GM04504 (cell line): ENCODE results near the gene XXYLT1.
"Not testable (repeated sequence)": the region's sequence is repeated elsewhere in the genome, so short reads cannot be mapped to it uniquely, and the experiment has no call there.

Source experiments
- DNase-seq: peaks from one replicate; pipeline ENCODE4 v3.0.0-alpha.2; 2012; ENCODE audit warnings: low read depth

Gene XXYLT1

DNA sequence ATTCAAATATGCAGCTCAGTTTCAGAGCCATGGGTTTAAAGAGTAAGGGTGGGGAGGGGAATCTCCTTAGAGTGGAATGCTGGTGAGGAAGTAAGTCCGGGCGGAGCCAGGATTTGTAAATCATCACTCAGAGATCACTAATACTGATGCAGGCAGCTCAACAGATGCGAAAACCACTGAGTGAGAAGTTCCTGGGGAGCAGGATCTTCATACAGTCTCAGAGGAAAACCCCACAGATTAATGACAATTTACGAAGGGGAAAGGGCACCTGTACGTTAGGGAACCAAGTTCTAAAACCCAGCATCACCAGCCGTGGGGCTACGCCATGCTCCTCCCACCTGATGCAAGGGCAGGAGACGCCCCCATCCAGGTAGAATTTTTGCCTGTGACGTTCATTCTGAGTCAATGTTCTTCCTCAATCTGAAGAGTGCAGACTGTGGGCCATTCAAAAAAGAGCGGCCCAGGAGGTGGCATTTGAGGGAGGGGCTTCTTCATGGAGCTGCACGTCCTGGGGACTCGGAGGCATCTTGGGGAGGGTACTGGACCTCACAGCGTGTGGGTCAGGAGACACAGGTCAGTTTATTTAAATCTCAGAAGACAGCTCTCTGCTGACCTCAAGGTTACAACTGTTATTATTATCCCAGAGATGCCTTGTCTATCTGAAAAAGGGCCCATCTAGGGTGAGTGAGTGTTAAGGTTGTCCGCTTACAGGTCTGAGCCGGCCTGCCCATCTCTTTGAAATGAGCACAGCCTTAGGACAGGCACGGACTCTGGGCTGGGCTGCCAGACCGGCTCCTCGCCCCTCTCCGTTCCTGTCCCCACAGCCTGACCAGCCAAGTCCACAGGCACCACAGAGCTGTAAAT lies 228.0 kb downstream of the XXYLT1 start:
- DNase-seq = no peak

- no peak for DNase-seq
Observed at GRCh38 chr3:195041871-195042742, 228.9 kb downstream of the XXYLT1 start.

DNA sequence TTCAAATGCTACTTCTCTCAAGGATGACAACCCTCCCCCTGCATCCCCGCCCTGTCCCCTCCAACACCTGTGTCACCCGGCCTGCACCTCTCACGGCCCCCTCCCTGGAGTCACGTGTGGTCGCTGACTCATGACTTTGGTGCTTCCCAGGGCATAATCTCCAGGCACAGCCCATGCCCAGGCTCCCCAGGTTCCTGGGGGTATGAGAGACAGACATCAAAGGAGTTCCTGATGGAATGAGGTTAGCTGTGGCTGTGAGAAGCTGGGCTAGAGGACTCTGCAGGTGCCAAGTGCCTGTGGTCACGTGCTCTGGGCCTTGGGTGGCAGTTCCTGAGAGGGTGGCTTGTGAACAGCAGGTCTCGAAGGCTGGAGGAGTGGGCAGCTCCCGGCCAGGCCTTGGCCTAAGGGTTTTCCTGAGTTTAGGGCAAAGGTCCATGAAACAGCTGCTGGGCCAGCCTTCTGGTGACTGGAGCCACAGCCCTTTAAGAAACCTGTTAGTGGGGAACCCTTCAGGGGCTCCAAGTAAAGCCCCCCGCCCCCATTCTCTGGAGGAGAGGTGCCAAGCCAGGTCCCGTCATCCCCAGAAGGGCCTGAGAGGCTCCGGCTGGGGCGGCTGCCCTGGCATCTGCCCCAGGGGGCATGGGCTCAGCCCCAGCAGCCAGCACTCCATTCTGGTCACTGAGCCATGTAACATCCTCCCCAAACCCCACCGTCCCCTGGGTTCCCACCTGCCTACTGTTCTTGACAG lies 230.0 kb downstream of the XXYLT1 start:
- no peak for DNase-seq

- DNase-seq = no peak
Observed at GRCh38 chr3:195040094-195040493, 230.9 kb downstream of the XXYLT1 start.

GRCh38 chr3:195039180-195039843 lies 231.6 kb downstream of the XXYLT1 start:
- no peak for DNase-seq

GRCh38 chr3:195038161-195038560 lies 232.8 kb downstream of the XXYLT1 start:
- no peak for DNase-seq

DNA sequence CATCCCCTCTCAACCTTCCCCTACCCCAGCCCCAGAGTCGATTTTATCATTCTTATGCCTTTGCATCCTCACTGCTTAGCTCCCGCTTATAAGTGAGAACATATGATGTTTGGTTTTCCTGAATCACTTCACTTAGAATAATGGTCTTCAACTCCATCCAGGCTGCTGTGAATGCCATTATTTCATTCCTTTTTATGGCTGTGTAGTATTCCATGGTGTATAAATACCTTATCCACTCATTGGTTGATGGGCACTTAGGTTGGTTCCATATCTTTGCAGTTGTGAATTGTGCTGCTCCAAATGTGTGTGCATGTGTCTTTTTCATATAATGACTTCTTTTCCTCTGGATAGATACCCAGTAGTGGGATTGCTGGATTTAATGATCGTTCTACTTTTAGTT lies 233.4 kb downstream of the XXYLT1 start:
- not testable (repeated sequence) for DNase-seq

GRCh38 chr3:195036974-195037373 lies 234.0 kb downstream of the XXYLT1 start:
- DNase-seq = no peak

GRCh38 chr3:195036574-195036973 lies 234.4 kb downstream of the XXYLT1 start:
- DNase-seq = no peak

DNA sequence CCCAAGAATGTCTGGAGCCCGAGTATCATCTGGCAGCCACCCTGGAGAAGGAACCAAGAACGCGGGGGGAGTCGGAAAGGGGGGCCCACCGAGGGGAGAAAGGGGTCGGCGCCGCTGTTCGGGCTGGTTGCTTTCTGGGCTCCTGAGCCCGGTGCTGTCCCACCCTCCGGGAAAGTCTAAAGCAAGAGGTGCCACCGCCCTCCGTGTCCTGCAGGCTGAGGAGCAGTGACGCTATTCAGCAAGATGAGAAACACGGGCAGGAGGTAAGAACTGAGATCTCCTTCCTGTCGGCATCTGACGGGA lies 234.8 kb downstream of the XXYLT1 start:
- DNase-seq = no peak

DNA sequence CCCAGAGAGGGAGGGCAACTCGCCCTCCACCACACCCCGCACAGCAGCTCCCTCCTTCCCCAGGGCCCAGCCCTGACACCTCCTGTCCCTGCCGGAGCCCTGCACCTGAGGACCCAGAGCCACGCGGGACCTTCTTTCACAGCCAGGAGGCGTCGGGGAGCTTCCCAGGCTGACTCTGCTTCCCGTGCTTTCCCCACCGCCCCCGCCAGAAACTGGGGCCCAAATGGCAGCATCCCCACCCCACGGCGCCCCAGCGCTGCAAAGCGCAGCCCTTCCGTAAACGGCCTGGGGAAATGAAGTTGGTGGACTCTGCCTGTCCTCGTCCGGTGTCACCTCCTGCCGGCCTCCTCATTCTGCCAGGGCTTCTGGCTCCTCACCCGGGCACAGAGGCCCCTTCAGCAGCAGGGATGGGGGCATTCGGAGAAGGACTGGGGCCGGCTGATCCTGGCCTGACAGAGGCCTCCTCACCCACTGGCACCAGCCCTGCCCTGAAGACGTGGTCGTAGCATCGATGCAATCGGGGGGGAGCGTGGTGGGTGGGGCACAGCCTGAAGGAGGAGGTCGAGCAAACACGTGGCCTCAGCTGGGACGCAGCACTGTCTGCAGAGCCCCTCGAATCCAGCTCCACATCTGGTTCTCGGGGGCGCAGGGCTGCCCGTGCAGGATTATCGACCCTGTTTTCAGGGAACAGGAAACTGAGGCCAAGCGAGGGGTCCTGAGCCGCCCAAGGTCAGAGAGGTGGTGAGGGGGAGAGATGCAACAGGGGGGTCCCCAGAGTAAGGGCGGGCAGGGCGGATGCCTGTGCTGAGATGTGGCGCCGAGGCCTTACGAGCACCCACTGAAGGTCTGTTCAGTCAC lies 235.4 kb downstream of the XXYLT1 start:
- DNase-seq = no peak

- no peak for DNase-seq
Observed at GRCh38 chr3:195034541-195034940, 236.4 kb downstream of the XXYLT1 start.

GRCh38 chr3:195034101-195034500 lies 236.9 kb downstream of the XXYLT1 start:
- no peak for DNase-seq

GRCh38 chr3:195033531-195034091 lies 237.3 kb downstream of the XXYLT1 start:
- no peak for DNase-seq

- DNase-seq = no peak
Observed at GRCh38 chr3:195032955-195033354, 238.0 kb downstream of the XXYLT1 start.

GRCh38 chr3:195032106-195032759 lies 238.7 kb downstream of the XXYLT1 start:
- no peak for DNase-seq

GRCh38 chr3:195031574-195032003 lies 239.4 kb downstream of the XXYLT1 start:
- DNase-seq = no peak

DNA sequence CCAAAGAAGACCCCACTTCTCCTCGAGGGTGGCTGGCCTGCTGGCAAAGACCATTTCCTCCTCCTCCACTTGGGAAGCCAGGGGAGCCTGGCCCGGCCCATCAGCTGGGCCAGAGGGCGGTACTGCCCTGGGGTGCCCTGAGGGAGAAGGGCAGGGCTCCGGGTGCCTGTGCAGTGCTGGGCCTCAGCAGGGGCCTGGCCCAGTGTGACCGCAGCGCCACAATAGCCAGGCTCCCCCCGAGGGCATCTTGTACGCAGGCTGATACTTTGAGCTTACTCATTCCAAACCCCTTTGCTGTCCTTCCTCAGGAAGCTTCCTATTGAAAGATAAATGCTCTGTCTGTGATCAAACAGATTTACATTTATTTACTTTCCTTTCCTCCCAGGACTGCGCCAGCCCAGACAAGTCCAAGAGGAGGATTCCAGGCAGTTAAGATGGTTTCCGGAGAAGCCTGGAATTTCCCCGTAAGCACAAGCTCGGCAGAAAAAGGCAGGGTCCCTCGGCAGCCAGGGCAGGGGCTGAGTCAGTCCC lies 240.1 kb downstream of the XXYLT1 start:
- no peak for DNase-seq

DNA sequence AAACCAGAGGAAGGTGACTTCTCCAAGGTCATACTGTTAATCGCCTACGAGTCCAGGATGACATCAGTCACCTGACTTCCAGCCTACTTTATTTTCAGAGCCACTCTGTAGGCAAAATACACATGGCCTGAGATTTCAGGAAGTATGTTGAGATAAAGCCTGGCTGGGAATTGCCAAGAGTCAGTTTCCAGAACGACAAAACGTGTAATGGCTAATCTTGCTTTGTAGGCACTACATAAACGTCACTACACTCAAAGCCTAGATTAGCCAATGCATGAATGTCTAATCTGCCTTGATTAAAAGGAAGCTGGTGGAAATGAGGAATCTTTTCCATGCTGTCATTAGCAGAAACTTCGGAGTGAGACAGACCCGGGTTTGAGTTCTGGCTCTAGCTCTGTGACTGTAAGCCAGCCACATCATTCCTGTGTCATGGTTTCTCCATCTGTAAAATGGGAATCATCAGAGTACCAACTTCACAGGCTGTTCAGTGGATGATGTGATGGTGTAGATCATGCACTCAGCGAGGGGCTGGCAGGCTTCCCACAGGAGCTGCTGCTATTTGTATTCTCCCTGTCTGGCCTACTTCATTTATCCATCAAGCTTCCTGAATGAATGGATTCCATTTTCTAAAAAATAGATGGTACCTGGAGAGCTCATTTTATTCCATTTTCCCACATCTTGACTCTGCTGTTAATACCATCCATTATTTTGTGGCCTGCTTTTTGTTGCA lies 241.9 kb downstream of the XXYLT1 start:
- DNase-seq = no peak
